Measurements from ENCODE around the gene SLC19A3. TPM values are rescaled to one million over a fixed set of nuclear protein-coding genes. Genes with fewer than 3 reads are reported as not detected.

SLC19A3 gene
- total and polyA plus RNA-seq, 2 of the 4 experiments (the other 2 are of a cell fraction), result under 0.01 TPM; not detected in 1

DNA sequence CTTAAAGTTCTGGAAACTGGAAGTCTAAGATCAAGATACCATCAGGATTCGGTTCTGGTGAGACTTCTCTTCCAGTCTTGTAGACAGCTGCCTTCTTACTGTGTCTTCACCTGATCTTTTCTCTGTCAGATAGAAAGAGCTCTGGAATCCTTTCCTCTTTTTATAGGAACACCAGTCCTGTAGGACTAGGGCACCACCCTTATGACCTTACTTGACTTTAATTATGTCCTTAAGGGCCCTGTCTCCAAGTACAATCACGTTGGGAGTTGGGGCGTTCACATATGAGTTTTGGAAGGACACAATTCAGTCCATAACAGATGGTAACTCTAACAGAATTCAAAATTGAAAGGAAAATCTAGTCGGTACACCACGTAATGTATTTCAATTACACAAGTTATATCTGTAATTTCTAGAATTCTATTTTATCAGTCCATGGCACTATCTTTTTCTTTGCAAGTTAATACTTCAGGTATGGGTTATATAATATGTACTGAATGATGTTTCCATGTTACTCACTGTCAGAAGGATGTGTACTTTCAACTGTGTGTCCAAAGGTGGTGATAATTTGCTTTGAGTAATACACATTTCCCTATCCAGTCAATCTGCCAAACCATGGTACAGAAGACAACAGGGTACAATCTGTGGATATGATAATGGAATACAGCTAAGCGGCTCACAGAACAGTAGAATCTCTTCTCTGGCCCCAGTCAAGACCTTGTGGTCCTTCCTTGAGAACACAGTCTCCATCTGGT, 52.5 kb downstream of the SLC19A3 start:
- Histone ChIP-seq H3K9me1 (ENCODE audit: insufficient read depth, low read length) (no peaks in the 10 kb centered on the region), H4K20me1 (ENCODE audit: insufficient read depth, low read length) (no peaks in the 10 kb centered on the region), H2BK120ac (ENCODE audit: low read depth, low read length) (no peak overlapping the region), H4K91ac (ENCODE audit: insufficient read depth, low read depth, low read length) (no peak overlapping the region), H3K36me3 (ENCODE audit: control insufficient read depth, insufficient read depth, low read length) (no peaks in the 10 kb centered on the region), H3K56ac (ENCODE audit: extremely low read depth, insufficient read depth, low read length) (no peak overlapping the region), H3K4me2 (ENCODE audit: low read depth, low read length) (no peak overlapping the region), H3K14ac (replicated peaks; ENCODE audit: low read depth, low read length) (no peak overlapping the region), H4K8ac (ENCODE audit: low read depth in 2 of 2, low read length in 2 of 2) (no peak overlapping the region), H4K5ac (ENCODE audit: low read depth, low read length) (no peak overlapping the region), H2BK5ac (ENCODE audit: low read depth, low read length, poor library complexity, severe bottlenecking) (no peak overlapping the region), H2BK20ac (ENCODE audit: low read depth, low read length) (no peak overlapping the region), H2AFZ (replicated peaks; ENCODE audit: low read length, poor library complexity) (no peak overlapping the region), H2BK15ac (ENCODE audit: low read depth, low read length) (no peak overlapping the region), H3K23ac (ENCODE audit: low read depth, low read length) (no peak overlapping the region), H3K4me1 (ENCODE audit: control insufficient read depth, insufficient read depth, low read length) (no peaks in the 10 kb centered on the region), H3K18ac (ENCODE audit: low read depth, low read length) (no peak overlapping the region), H3K9me3 (ENCODE audit: control insufficient read depth, insufficient read depth, low read length) (no peaks in the 10 kb centered on the region), H3K27ac (ENCODE audit: insufficient read depth, low read length) (no peak overlapping the region), H3K4ac (ENCODE audit: low read depth, low read length) (no peak overlapping the region), H2AK9ac (replicated peaks; ENCODE audit: low read depth, low read length, poor library complexity) (no peak overlapping the region), H3K4me3 (ENCODE audit: insufficient read depth, low read depth, low read length) (no peak overlapping the region), H3K79me1 (ENCODE audit: low read depth in 1 of 2, low read length in 2 of 2) (no peaks in the 10 kb centered on the region), H2AK5ac (ENCODE audit: low read depth, low read length) (no peak overlapping the region), H3K9ac (ENCODE audit: low read depth, low read length) (no peak overlapping the region), H3K27me3 (ENCODE audit: control insufficient read depth, insufficient read depth, low read length) (peaks cover 4% of the 10 kb centered on the region)
- dilution Hi-C loops (cut with HindIII; ENCODE audit: low sequenced_read_pairs, unreplicated experiment), result no loop called here
- no TSS peak for BruUV-seq (replicated peaks)
- in situ Hi-C loops (cut with MboI; ENCODE audit: low sequenced_read_pairs), result loop anchor here (10.0 kb wide), 1 partner anchor 219 kb away; no protein-coding TSS in a partner anchor
- TF ChIP-seq CEBPB (IDR thresholded peaks at IDR 0.05; ENCODE audit: low read depth, low read length) (no peak), RCOR1 (IDR thresholded peaks at IDR 0.05; ENCODE audit: insufficient replicate concordance, low read length) (no peak), BHLHE40 (IDR thresholded peaks at IDR 0.05; ENCODE audit: low read depth, low read length) (no peak), SMC3 (IDR thresholded peaks at IDR 0.05; ENCODE audit: low read depth, low read length) (no peak), POLR2A (IDR thresholded peaks at IDR 0.05; ENCODE audit: low read depth, low read length) (no peak), MAZ (IDR thresholded peaks at IDR 0.05; ENCODE audit: borderline replicate concordance, low read depth, low read length) (no peak), MXI1 (IDR thresholded peaks at IDR 0.05; ENCODE audit: borderline replicate concordance, low read depth, low read length) (no peak), NFE2L2 (IDR thresholded peaks at IDR 0.05; ENCODE audit: low read depth, low read length) (no peak), FOS (IDR thresholded peaks at IDR 0.05; ENCODE audit: low read depth, low read length) (no peak), CHD1 (IDR thresholded peaks at IDR 0.05; ENCODE audit: low read depth, low read length) (no peak)
- TF ChIP-seq, protein P1, sequence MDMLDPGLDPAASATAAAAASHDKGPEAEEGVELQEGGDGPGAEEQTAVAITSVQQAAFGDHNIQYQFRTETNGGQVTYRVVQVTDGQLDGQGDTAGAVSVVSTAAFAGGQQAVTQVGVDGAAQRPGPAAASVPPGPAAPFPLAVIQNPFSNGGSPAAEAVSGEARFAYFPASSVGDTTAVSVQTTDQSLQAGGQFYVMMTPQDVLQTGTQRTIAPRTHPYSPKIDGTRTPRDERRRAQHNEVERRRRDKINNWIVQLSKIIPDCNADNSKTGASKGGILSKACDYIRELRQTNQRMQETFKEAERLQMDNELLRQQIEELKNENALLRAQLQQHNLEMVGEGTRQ (IDR thresholded peaks at IDR 0.05; ENCODE audit: low read depth, low read length), result no peak
- TF ChIP-seq, protein P2, sequence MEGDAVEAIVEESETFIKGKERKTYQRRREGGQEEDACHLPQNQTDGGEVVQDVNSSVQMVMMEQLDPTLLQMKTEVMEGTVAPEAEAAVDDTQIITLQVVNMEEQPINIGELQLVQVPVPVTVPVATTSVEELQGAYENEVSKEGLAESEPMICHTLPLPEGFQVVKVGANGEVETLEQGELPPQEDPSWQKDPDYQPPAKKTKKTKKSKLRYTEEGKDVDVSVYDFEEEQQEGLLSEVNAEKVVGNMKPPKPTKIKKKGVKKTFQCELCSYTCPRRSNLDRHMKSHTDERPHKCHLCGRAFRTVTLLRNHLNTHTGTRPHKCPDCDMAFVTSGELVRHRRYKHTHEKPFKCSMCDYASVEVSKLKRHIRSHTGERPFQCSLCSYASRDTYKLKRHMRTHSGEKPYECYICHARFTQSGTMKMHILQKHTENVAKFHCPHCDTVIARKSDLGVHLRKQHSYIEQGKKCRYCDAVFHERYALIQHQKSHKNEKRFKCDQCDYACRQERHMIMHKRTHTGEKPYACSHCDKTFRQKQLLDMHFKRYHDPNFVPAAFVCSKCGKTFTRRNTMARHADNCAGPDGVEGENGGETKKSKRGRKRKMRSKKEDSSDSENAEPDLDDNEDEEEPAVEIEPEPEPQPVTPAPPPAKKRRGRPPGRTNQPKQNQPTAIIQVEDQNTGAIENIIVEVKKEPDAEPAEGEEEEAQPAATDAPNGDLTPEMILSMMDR (conservative IDR thresholded peaks at IDR 0.05; ENCODE audit: low read depth, low read length), result no peak
- TF ChIP-seq, protein P3, sequence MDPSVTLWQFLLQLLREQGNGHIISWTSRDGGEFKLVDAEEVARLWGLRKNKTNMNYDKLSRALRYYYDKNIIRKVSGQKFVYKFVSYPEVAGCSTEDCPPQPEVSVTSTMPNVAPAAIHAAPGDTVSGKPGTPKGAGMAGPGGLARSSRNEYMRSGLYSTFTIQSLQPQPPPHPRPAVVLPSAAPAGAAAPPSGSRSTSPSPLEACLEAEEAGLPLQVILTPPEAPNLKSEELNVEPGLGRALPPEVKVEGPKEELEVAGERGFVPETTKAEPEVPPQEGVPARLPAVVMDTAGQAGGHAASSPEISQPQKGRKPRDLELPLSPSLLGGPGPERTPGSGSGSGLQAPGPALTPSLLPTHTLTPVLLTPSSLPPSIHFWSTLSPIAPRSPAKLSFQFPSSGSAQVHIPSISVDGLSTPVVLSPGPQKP (IDR thresholded peaks at IDR 0.05; ENCODE audit: borderline replicate concordance, low read depth, low read length), result no peak
- DNase-seq, result no peak
- WGBS, 2 experiments (ENCODE audit: extremely low coverage in 2 of 2, insufficient read length in 1 of 2), result 83% methylated on average over 1 of the region's 6 CpGs; no CpG with 5 or more reads in 1 of the 2 experiments
- intact Hi-C loops (cut with micrococcal nuclease), result no loop called here
- ATAC-seq (ENCODE audit: low read depth), result no peak
- ChIA-PET CTCF (no interaction called here), POLR2A (ENCODE audit: unreplicated experiment) (no interaction called here)
